Muscle layer of duodenum (tissue), 2 donors: ENCODE results near the gene EDN3.

ENCODE experiments used
- H3K27ac ChIP-seq: one replicate; pipeline ENCODE4 v1.7.0; 2013; ENCODE audit warnings: mild to moderate bottlenecking, low read length
- H3K27me3 ChIP-seq: one replicate; pipeline ENCODE4 v1.7.0; 2013; ENCODE audit warnings: low read depth, mild to moderate bottlenecking, control low read depth, low read length
- H3K36me3 ChIP-seq, 2 donors: one replicate each; pipeline ENCODE4 v1.7.0; 2013; ENCODE audit warnings: low read length in 2 of 2, control low read depth in 1 of 2, mild to moderate bottlenecking in 1 of 2; ENCODE audit not compliant: insufficient read depth in 2 of 2, control insufficient read depth in 1 of 2
- H3K4me1 ChIP-seq, 2 donors: one replicate each; pipeline ENCODE4 v1.7.0; 2013; ENCODE audit warnings: low read length in 2 of 2, mild to moderate bottlenecking in 2 of 2, control low read depth in 1 of 2, moderate library complexity in 1 of 2; ENCODE audit not compliant: insufficient read depth in 2 of 2, control insufficient read depth in 1 of 2
- H3K4me3 ChIP-seq, 2 donors: one replicate each; pipeline ENCODE4 v1.7.0; 2013; ENCODE audit warnings: low read length in 2 of 2, low read depth in 1 of 2, mild to moderate bottlenecking in 1 of 2
- H3K9me3 ChIP-seq, 2 donors: one replicate each; pipeline ENCODE4 v1.7.0; 2013; ENCODE audit warnings: low read length in 2 of 2, control low read depth in 1 of 2, mild to moderate bottlenecking in 1 of 2; ENCODE audit not compliant: control insufficient read depth in 1 of 2
- donor health status: healthy.

EDN3 gene

DNA sequence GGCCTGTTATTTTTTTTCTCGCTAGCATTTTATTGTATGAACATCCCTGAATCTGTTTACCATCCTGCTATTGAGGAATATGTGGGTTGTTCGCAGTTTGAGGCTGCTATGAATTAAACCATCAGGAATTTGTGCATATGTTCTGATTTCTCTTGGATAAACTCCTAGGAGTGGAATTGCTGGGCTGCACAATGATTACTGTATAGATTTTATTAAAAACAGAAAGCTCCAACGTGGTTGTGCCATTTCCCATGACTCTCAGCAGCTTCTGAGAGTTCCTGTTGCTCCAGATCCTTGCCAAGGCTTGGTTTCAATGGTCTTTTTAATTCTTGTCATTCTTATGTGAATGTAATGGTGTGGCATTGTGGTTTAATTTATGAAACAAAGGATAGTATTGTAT is 75.1 kb downstream of the EDN3 start:
- Histone ChIP-seq H3K27me3 (no peaks in the 10 kb centered on the region), H3K36me3 (no peaks in the 10 kb centered on the region), H3K9me3 (no peaks in the 10 kb centered on the region), H3K4me3 (no peak overlapping the region), H3K27ac (no peak overlapping the region), H3K4me1 (no peaks in the 10 kb centered on the region)
